Naive thymus-derived CD8-positive, alpha-beta T cell (primary cell): ENCODE measurements around the gene ALKBH5. TPM values are rescaled to one million over a fixed set of nuclear protein-coding genes. Genes with fewer than 3 reads are reported as not detected.
A peak's percentile ranks its signal among the peaks of the same experiment; 100 is the strongest.

ENCODE experiments used
- ATAC-seq, 2 donors: fragments of 150-1000 bp; cut with Tn5 transposase in 1 of 2; sonication (Bioruptor Pico), chemical (Tn5 transposase) in 1 of 2; 1 replicate in 1 of 2; 2 replicates in 1 of 2; pipeline ENCODE4 v1.10.0; 2021; ENCODE audit warnings: mild to moderate bottlenecking in 2 of 2, moderate library complexity in 2 of 2
- POLR2A ChIA-PET: fragments of 350-600 bp; sonication (Branson Sonifier 250); formaldehyde crosslinking; loops from one replicate; lab custom pipeline; 2021; ENCODE audit warnings: antibody characterized with exemption; lab: Charles Lee
- DNase-seq, 10 donors: peaks; one replicate each; pipeline versions ENCODE4 v3.0.0 to v3.0.0-alpha.2; 2020 to 2022
- H3K27ac Mint-ChIP-seq, 10 donors: one replicate each; pipeline ENCODE4 v1.8.0; 2020 to 2022; ENCODE audit warnings: mild to moderate bottlenecking in 10 of 10, mixed read lengths in 10 of 10, moderate library complexity in 4 of 10, inconsistent platforms in 1 of 10
- H3K27me3 Mint-ChIP-seq, 5 donors: one replicate each; pipeline ENCODE4 v1.8.0; 2021 to 2022; ENCODE audit warnings: mixed read lengths in 5 of 5
- H3K36me3 Mint-ChIP-seq, 3 donors: one replicate each; pipeline ENCODE4 v1.8.0; 2020 to 2022; ENCODE audit warnings: mixed read lengths in 3 of 3, mild to moderate bottlenecking in 2 of 3, inconsistent platforms in 1 of 3
- H3K4me1 Mint-ChIP-seq, 4 donors: one replicate each; pipeline ENCODE4 v1.8.0; 2021 to 2022; ENCODE audit warnings: mixed read lengths in 4 of 4
- H3K4me3 Mint-ChIP-seq, 10 donors: one replicate each; pipeline ENCODE4 v1.8.0; 2020 to 2022; ENCODE audit warnings: mild to moderate bottlenecking in 10 of 10, mixed read lengths in 10 of 10, moderate library complexity in 6 of 10, inconsistent platforms in 1 of 10
- H3K9me3 Mint-ChIP-seq, 9 donors: one replicate each; pipeline ENCODE4 v1.8.0; 2020 to 2022; ENCODE audit warnings: mixed read lengths in 9 of 9, mild to moderate bottlenecking in 3 of 9, inconsistent platforms in 1 of 9, moderate library complexity in 1 of 9
- polyA plus RNA-seq, 3 donors: library from polyadenylated mRNA; unstranded; fragments of 300-500 nt; fragmentation: Illumina TruSeq; gene quantifications; one replicate each; pipeline ENCODE4 v1.2.3, GENCODE V29; 2021
- total RNA-seq, 8 experiments: library from RNA in 2 of 8; stranded (reverse) in 2 of 8; gene quantifications; one replicate each; pipeline ENCODE4 v1.2.3 and lab custom pipeline; 2021 to 2026

ALKBH5 gene
- total and polyA plus RNA-seq, 5 experiments from 2014 or later = 109 to 148 (median 125) TPM

GRCh38 chr17:18252160-18252559 is 68.5 kb downstream of the ALKBH5 start:
- H3K27ac Mint-ChIP-seq = peak overlapping the region in 1 of 10 donors; percentile 24

DNA sequence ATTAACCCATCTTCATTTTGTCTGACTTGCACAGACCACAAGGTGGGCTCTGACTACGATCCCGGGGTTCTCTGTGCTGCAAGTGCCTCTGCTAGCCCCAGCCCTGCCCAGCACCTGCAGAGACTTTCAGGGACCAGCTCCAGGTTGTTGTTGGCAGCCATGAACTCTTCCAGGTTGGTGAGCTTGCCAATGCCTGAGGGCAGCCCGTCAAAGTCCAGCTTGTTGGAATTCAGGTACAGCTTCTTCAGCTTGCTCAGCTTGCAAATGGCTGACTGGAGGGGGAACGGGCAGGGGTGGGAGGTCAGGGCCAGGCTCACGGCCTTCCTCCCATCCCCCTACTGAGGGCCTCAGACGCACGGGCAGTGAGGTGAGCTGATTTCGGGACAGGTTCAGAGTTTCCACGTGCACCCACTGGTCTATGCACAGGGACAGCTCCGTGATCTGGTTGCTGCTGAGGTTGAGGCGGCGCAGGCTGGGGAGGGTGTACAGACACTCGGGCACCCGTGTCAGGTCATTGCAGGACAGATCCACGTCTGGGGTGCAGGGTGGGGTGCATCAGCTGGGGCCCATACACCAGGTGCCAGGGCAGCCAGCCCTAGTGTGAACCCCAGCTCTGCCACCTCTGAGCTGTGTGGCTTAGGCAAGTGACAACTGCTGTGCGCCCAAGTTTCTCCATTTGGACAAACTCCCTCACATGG is 69.7 kb downstream of the ALKBH5 start:
- Mint-ChIP-seq H3K4me3 (no peak overlapping the region), H3K36me3 (peaks cover 0 to 71% (median 7%) of the 10 kb centered on the region in 3 donors), H3K27me3 (no peaks in the 10 kb centered on the region), H3K9me3 (no peaks in the 10 kb centered on the region), H3K4me1 (peaks cover 8 to 30% (median 24%) of the 10 kb centered on the region in 4 donors), H3K27ac (no peak overlapping the region)
- POLR2A ChIA-PET = no interaction called here
- DNase-seq = no peak
- no peak for ATAC-seq

More at GRCh38 chr17:18252160-18252559, 68.5 kb downstream of the ALKBH5 start:
- Mint-ChIP-seq H3K4me3 (no peak overlapping the region), H3K36me3 (peaks cover 0 to 78% (median 11%) of the 10 kb centered on the region in 3 donors), H3K9me3 (no peaks in the 10 kb centered on the region), H3K27me3 (no peaks in the 10 kb centered on the region), H3K4me1 (peaks cover 8 to 25% (median 20%) of the 10 kb centered on the region in 4 donors)
- POLR2A ChIA-PET = no interaction called here
- no peak for DNase-seq
- no peak for ATAC-seq

GRCh38 chr17:18253947-18254821 is 70.6 kb downstream of the ALKBH5 start:
- Mint-ChIP-seq H3K4me1 (peaks cover 6 to 34% (median 25%) of the 10 kb centered on the region in 4 donors), H3K9me3 (no peaks in the 10 kb centered on the region), H3K27me3 (no peaks in the 10 kb centered on the region), H3K4me3 (peak overlapping the region in 1 of 10 donors; percentile 51), H3K27ac (peak overlapping the region in 1 of 10 donors; percentile 62), H3K36me3 (peaks cover 0 to 63% (median 7%) of the 10 kb centered on the region in 3 donors)
- no peak for DNase-seq
- ATAC-seq = no peak
- POLR2A ChIA-PET = interaction anchor here (0.6 kb wide), 1 partner anchor 264 kb away, joined by 3 read pairs; no protein-coding TSS in a partner anchor

GRCh38 chr17:18254888-18255649 is 71.4 kb downstream of the ALKBH5 start:
- POLR2A ChIA-PET = no interaction called here
- DNase-seq (no peak), ATAC-seq (no peak)
- H3K27me3 Mint-ChIP-seq = no peaks in the 10 kb centered on the region
- H3K27ac Mint-ChIP-seq = peak overlapping the region in 3 of 10 donors; percentile 40 to 69 (median 53)
- peak overlapping the region in 2 of 10 donors; percentile 48 to 55 for H3K4me3 Mint-ChIP-seq
- H3K9me3 Mint-ChIP-seq = no peaks in the 10 kb centered on the region
- H3K36me3 Mint-ChIP-seq = peaks cover 0 to 55% (median 7%) of the 10 kb centered on the region in 3 donors
- peaks cover 8 to 40% (median 31%) of the 10 kb centered on the region in 4 donors for H3K4me1 Mint-ChIP-seq

- no peaks in the 10 kb centered on the region for H3K27me3 Mint-ChIP-seq
- no peaks in the 10 kb centered on the region for H3K9me3 Mint-ChIP-seq
- peak overlapping the region in 5 of 10 donors; percentile 12 to 53 (median 44) for H3K27ac Mint-ChIP-seq
- peaks cover 10 to 42% (median 38%) of the 10 kb centered on the region in 4 donors for H3K4me1 Mint-ChIP-seq
- ATAC-seq (no peak), DNase-seq (no peak)
- peaks cover 0 to 43% (median 3%) of the 10 kb centered on the region in 3 donors for H3K36me3 Mint-ChIP-seq
- POLR2A ChIA-PET = interaction anchor here (1.0 kb wide), 1 partner anchor 14 kb away, joined by 4 read pairs; no protein-coding TSS in a partner anchor
- peak overlapping the region in 5 of 10 donors; percentile 18 to 57 (median 36) for H3K4me3 Mint-ChIP-seq
These were observed 72.7 kb downstream of the ALKBH5 start for GRCh38 chr17:18256351-18256750.

DNA sequence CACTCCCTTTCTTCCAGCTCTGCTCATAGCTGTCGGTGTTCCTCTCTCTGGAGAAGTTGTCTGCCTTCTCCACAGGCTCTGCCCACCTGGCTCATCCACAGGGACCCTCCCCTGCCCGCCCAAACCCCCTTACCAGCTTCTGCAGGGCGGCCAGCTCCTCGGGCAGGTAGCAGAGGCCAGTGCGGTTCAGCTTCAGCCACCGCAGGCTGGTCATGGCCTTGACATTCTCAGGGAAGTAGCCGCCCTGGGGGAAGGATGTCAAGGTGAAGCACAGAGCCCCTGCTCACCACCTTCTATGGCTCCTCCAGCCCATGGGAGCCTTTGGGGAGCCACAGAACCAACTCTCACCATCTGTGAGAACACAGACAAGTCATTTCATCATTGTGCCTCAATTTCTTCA is 73.1 kb downstream of the ALKBH5 start:
- peak overlapping the region; percentile 93 to 98 (median 96) for H3K4me3 Mint-ChIP-seq
- POLR2A ChIA-PET = interaction anchor here (1.0 kb wide), 1 partner anchor 14 kb away, joined by 4 read pairs; no protein-coding TSS in a partner anchor
- H3K9me3 Mint-ChIP-seq = no peaks in the 10 kb centered on the region
- DNase-seq (no peak), ATAC-seq (no peak)
- peaks cover 0 to 38% (median 3%) of the 10 kb centered on the region in 3 donors for H3K36me3 Mint-ChIP-seq
- no peaks in the 10 kb centered on the region for H3K27me3 Mint-ChIP-seq
- H3K4me1 Mint-ChIP-seq = peaks cover 13 to 47% (median 42%) of the 10 kb centered on the region in 4 donors
- peak overlapping the region in 9 of 10 donors; percentile 29 to 99 (median 71) for H3K27ac Mint-ChIP-seq

DNA sequence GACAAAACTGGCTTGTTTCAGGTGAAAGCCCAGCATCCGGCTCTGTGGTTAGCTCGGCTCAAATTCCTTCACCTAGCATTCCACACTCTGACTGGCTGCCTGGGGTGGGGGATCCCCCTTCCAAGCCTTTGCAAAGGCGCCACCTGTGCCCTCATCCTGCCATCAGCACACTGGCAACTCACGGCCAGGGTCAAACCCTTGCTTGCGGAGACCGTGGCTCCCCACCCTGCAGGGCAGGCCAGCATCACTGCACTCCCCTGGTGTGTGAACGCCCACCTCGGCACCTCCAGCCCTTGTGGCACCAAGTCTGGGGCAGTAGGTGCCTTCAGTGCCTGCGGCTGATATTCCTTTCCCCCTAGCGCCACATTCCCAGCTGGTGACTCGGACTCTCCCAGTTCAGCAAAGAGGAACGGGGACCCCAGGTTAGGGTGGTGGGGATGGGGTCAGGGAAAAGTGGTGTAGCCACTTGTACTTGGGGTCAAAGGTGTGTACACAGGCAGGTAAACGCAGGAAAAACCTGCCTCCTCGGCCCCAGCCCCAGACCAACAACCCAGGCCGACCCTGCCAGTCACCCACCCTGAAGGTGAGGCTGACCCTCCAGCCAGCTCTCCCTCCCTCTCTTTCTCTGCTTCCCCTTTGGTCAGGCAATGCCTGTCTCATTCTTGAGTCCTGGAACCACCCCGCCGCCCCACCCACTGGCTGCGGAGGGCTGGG is 73.8 kb downstream of the ALKBH5 start:
- ATAC-seq (no peak), DNase-seq (peak in 1 of 10 donors; percentile 16)
- H3K4me3 Mint-ChIP-seq = peak overlapping the region; percentile 93 to 98 (median 96)
- peaks cover 17 to 53% (median 48%) of the 10 kb centered on the region in 4 donors for H3K4me1 Mint-ChIP-seq
- no peaks in the 10 kb centered on the region for H3K27me3 Mint-ChIP-seq
- peaks cover 0 to 34% (median 3%) of the 10 kb centered on the region in 3 donors for H3K36me3 Mint-ChIP-seq
- peak overlapping the region; percentile 86 to 99 (median 94) for H3K27ac Mint-ChIP-seq
- POLR2A ChIA-PET = no interaction called here
- no peaks in the 10 kb centered on the region for H3K9me3 Mint-ChIP-seq

DNA sequence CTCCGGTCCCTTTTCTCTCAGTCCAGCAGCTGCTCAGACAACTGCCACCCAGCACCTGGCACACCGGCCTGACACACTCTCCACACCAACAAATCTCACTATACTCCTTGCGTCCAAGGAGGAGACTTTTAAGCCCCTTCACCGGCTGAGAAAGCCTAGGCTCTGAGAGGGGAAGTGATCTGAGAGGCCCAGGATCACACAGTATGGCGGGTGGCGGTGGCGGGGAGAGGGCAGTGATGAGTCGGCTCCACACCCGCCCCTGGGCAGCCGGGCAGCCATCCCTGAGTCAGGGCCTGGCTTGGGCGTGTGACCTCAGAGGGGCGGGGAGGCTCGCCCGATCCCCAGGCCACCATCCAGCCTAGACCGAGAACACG is 74.3 kb downstream of the ALKBH5 start:
- Mint-ChIP-seq H3K27ac (peak overlapping the region; percentile 86 to 99 (median 94)), H3K27me3 (no peaks in the 10 kb centered on the region), H3K9me3 (no peaks in the 10 kb centered on the region), H3K4me1 (peaks cover 18 to 56% (median 52%) of the 10 kb centered on the region in 4 donors), H3K36me3 (peaks cover 0 to 29% (median 3%) of the 10 kb centered on the region in 3 donors), H3K4me3 (peak overlapping the region; percentile 93 to 98 (median 96))
- POLR2A ChIA-PET = no interaction called here
- DNase-seq (peak in 8 of 10 donors; percentile 10 to 72 (median 37)), ATAC-seq (peak; percentile 18 to 22)

DNA sequence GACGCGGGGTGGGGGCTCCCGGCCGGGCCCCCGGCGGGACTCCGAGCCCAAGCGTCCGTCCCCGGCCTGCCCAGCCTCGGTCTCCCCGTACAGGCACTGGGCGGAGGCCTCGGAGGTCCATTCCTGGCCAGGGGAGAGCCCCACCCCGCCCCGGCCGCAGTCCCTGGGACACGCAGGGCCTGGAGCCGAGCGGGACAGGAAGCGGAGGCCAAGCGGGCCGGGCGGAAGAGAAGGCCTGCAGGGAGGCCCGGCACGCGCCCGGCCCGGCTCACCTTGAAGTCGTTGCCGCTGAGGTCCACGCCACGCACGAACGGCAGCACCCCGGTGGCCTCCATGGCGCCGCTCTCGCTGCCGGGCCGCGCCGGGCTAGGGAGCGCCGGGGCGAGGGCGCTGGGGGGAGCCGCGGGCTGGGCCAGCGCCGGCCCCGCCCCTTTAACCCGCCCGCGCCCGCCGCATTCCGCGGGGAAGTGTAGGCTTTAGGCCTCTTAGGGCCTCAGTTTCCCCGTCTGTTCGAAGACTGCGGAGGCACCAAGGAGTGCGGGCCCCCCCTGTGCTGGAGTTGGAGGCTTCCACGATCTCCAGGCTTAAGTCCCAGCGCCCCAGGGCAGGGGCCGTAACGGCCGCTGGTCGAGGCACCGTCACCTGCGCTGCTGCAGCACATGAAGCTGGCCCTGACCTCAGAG is 74.9 kb downstream of the ALKBH5 start, which contains the start of gene FLII:
Gene FLII (minus strand): TSS at position 383 of the 683 bp plus-strand sequence. CDS start 48 bp downstream, at position 335.
- no peaks in the 10 kb centered on the region for H3K9me3 Mint-ChIP-seq
- H3K27ac Mint-ChIP-seq = peak within 1 kb of the TSS; percentile 86 to 99 (median 94)
- no peaks in the 10 kb centered on the region for H3K27me3 Mint-ChIP-seq
- ATAC-seq = peak; percentile 35 to 43
- peak within 1 kb of the TSS; percentile 93 to 98 (median 96) for H3K4me3 Mint-ChIP-seq
- POLR2A ChIA-PET = interaction anchor here (0.6 to 4.1 kb wide), 7 partner anchors 10 to 1081 kb away, joined by 3 to 20 read pairs (median 3); partner anchors contain the start of genes ALKBH5, SMCR8 and TOP3A
- peak in 8 of 10 donors; percentile 37 to 62 (median 50) for DNase-seq
- peaks cover 18 to 59% (median 56%) of the 10 kb centered on the region in 4 donors for H3K4me1 Mint-ChIP-seq
- peaks cover 0 to 27% (median 5%) of the 10 kb centered on the region in 3 donors for H3K36me3 Mint-ChIP-seq
